Neural cell (in vitro differentiated cells): ENCODE results near the gene UBE2QL1.

Experiments used
- EP300 ChIP-seq: fragments of 450-650 bp; conservative IDR thresholded peaks from 2 replicates; pipeline ENCODE4 v1.6.1; 2014; ENCODE audit warnings: antibody characterized with exemption, mild to moderate bottlenecking, moderate library complexity; ENCODE audit not compliant: poor library complexity, severe bottlenecking
- EZH2 ChIP-seq: fragments of 200-600, 300-800 bp; shearing (Covaris generic), sonication (generic); IDR thresholded peaks from 2 replicates; pipeline ENCODE4 v1.6.1; 2014; ENCODE audit warnings: antibody characterized with exemption, low read length, borderline replicate concordance, mild to moderate bottlenecking; ENCODE audit not compliant: insufficient read depth, poor library complexity, severe bottlenecking
- MXI1 ChIP-seq: fragments of 450-650 bp; conservative IDR thresholded peaks from 2 replicates; pipeline ENCODE4 v1.6.1; 2014; ENCODE audit warnings: antibody characterized with exemption, mild to moderate bottlenecking; ENCODE audit not compliant: poor library complexity, severe bottlenecking
- POLR2AphosphoS5 ChIP-seq: IDR thresholded peaks from 2 replicates; pipeline ENCODE4 v1.6.1; 2012
- RAD21 ChIP-seq: fragments of 450-650 bp; conservative IDR thresholded peaks from 2 replicates; pipeline ENCODE4 v1.6.1; 2014; ENCODE audit warnings: antibody characterized with exemption, mild to moderate bottlenecking, moderate library complexity
- SMC3 ChIP-seq: fragments of 450-650 bp; conservative IDR thresholded peaks from 2 replicates; pipeline ENCODE4 v1.6.1; 2014; ENCODE audit warnings: antibody characterized with exemption, mild to moderate bottlenecking, moderate library complexity; ENCODE audit not compliant: poor library complexity
- TAF1 ChIP-seq: IDR thresholded peaks from 2 replicates; pipeline ENCODE4 v1.6.1; 2012; ENCODE audit warnings: low read depth
- TF ChIP-seq, protein P1 (sequence below): fragments of 450-650 bp; IDR thresholded peaks from 2 replicates; pipeline ENCODE4 v1.5.1; 2014; ENCODE audit warnings: antibody characterized with exemption, mild to moderate bottlenecking, moderate library complexity; ENCODE audit not compliant: poor library complexity, severe bottlenecking
- TF ChIP-seq, protein P2 (sequence below): IDR thresholded peaks from 2 replicates; pipeline ENCODE4 v1.6.1; 2012; ENCODE audit warnings: borderline replicate concordance

DNA sequence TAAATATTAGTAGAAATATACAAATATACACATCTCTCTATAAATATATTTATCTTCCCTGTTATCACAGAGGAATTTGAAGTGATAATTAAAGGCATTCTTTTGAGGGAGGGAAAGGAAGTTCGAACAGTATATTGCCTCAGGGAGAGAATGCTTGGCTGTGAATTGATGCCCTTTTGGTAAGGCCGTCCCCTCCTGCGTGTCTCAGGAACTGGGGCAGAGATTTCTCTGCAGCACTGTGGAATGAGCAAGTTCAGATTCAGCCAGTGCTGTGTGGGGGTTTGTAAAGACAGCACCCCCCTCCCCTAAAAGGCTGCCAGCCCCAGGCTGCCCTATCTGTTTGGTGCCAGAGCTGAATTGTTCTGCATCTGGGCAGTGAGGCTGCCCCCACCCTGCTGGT is 42.0 kb downstream of the UBE2QL1 start:
- TF ChIP-seq, protein P1, sequence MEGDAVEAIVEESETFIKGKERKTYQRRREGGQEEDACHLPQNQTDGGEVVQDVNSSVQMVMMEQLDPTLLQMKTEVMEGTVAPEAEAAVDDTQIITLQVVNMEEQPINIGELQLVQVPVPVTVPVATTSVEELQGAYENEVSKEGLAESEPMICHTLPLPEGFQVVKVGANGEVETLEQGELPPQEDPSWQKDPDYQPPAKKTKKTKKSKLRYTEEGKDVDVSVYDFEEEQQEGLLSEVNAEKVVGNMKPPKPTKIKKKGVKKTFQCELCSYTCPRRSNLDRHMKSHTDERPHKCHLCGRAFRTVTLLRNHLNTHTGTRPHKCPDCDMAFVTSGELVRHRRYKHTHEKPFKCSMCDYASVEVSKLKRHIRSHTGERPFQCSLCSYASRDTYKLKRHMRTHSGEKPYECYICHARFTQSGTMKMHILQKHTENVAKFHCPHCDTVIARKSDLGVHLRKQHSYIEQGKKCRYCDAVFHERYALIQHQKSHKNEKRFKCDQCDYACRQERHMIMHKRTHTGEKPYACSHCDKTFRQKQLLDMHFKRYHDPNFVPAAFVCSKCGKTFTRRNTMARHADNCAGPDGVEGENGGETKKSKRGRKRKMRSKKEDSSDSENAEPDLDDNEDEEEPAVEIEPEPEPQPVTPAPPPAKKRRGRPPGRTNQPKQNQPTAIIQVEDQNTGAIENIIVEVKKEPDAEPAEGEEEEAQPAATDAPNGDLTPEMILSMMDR, result no peak
- TF ChIP-seq POLR2AphosphoS5 (no peak), EZH2 (no peak), SMC3 (no peak), RAD21 (no peak), TAF1 (no peak), EP300 (no peak), MXI1 (no peak)
- TF ChIP-seq, protein P2, sequence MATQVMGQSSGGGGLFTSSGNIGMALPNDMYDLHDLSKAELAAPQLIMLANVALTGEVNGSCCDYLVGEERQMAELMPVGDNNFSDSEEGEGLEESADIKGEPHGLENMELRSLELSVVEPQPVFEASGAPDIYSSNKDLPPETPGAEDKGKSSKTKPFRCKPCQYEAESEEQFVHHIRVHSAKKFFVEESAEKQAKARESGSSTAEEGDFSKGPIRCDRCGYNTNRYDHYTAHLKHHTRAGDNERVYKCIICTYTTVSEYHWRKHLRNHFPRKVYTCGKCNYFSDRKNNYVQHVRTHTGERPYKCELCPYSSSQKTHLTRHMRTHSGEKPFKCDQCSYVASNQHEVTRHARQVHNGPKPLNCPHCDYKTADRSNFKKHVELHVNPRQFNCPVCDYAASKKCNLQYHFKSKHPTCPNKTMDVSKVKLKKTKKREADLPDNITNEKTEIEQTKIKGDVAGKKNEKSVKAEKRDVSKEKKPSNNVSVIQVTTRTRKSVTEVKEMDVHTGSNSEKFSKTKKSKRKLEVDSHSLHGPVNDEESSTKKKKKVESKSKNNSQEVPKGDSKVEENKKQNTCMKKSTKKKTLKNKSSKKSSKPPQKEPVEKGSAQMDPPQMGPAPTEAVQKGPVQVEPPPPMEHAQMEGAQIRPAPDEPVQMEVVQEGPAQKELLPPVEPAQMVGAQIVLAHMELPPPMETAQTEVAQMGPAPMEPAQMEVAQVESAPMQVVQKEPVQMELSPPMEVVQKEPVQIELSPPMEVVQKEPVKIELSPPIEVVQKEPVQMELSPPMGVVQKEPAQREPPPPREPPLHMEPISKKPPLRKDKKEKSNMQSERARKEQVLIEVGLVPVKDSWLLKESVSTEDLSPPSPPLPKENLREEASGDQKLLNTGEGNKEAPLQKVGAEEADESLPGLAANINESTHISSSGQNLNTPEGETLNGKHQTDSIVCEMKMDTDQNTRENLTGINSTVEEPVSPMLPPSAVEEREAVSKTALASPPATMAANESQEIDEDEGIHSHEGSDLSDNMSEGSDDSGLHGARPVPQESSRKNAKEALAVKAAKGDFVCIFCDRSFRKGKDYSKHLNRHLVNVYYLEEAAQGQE, result no peak
